Measurements from ENCODE around the gene TRPM8. TPM values are rescaled to one million over a fixed set of nuclear protein-coding genes. Genes with fewer than 3 reads are reported as not detected.

TRPM8 gene
- polyA plus RNA-seq, 4 donors: 0.30 to 0.36 TPM; not detected in 2

DNA sequence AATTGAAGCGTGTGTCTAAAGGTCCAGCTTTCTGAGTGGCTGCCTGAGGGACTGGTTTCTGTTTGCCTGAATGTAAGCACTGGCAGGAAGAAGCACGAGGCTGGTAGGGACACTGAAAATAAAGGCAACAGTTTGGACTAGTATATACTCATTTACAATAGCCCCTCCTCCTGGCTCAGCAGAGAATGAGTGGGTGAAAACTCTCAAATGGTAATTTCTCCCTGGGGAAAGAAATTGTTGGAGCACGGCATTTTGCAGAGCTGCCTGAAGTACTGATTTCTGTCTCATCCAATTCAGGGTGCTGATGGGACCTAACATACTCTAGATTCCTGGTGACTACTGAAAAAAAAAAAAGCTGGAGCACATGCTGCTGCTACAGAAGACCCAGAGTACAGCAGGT is 116.0 kb downstream of the TRPM8 start:
- DNase-seq (ENCODE audit: low read depth in 4 of 4, low spot score in 2 of 4): no peak

- DNase-seq (ENCODE audit: low read depth in 4 of 4, low spot score in 2 of 4): no peak
These were observed 116.7 kb downstream of the TRPM8 start for GRCh38 chr2:234033885-234034284.

DNA sequence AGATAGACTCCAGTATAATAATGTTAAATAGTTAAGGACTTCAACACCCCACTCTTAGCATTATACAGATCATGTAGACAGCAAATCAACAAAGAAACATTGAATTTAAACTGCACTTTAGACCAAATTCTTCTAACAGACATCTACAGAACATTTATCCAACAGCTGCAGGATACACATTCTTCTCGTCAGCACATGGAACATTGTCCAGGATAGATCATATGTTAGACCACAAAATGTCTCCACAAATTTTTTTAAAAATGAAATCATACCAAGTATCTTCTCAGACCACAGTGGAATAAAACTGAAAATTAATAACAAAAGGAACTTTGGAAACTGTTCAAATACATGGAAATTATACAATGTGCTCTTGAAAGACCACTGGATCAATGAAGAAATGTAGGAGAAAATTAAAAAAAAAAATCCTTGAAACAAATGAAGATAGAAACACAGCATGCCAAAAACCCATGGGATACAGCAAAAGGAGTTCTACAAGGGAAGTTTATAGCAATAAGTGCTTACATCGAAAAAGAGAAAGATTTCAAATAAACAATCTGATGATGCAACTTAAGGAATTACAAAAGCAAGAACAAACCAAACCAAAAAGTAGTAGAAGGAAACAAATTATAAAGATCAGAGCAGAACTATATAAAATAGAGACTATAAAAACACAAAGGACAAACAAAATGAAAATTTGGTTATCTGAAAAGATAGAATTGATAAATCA is 121.1 kb downstream of the TRPM8 start:
- no peak for DNase-seq (ENCODE audit: low read depth in 4 of 4, low spot score in 2 of 4)

GRCh38 chr2:234044157-234044556 is 127.0 kb downstream of the TRPM8 start:
- no peak for DNase-seq (ENCODE audit: low read depth in 4 of 4, low spot score in 2 of 4)

GRCh38 chr2:234046521-234046920 is 129.3 kb downstream of the TRPM8 start:
- DNase-seq (ENCODE audit: low read depth in 4 of 4, low spot score in 2 of 4): no peak

GRCh38 chr2:234047361-234047760 is 130.2 kb downstream of the TRPM8 start:
- DNase-seq (ENCODE audit: low read depth in 4 of 4, low spot score in 2 of 4): no peak

DNA sequence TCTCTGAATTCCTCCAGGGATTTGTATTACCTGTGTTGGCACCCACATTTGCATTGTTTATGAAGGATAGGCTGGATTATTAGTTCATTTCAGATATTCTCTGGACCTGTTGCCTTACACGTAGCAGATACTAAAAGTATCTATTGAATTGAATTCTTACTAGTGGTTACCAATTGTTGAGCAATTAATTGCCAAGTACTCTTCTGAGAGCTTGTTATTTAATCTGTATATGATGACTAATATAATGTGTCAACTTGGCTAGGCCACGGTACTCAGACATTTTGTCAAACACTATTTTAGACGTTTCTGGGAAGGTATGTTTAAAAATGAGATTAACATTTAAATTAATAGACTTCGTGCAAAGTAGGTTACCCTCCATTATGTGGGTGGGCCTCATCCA is 130.9 kb downstream of the TRPM8 start:
- no peak for DNase-seq (ENCODE audit: low read depth in 4 of 4, low spot score in 2 of 4)

DNA sequence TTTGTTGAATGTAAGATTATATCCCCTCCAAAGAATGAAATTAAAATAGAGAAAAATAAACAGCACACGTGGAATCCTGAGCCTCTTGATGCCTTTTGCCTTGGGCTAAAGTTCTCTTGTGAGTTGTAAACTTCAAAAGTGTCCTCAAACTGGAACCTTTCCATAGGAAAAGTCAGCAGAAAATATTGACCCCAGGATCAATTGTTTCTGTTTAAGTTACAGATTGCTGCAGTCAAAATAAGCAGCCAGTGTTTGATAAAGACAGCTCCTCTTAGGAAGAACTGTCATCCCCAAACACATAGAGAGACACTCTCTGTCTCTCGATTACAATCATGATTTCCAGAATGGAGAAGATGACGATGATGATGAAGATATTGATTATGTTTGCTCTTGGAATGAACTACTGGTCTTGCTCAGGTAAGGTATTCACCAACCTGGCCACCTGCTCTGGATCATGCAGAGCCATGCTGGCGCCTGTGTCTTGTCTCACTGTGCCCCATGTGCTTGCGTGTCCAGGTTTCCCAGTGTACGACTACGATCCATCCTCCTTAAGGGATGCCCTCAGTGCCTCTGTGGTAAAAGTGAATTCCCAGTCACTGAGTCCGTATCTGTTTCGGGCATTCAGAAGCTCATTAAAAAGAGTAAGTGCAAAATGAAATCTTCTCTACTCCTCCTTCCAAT is 133.4 kb downstream of the TRPM8 start, which contains the start of gene SPP2:
TSS of gene SPP2 (plus strand) at position 248 of the 681 bp plus-strand sequence. CDS start at position 333, 85 bp downstream.
- no peak for DNase-seq (ENCODE audit: low read depth in 4 of 4, low spot score in 2 of 4)

DNA sequence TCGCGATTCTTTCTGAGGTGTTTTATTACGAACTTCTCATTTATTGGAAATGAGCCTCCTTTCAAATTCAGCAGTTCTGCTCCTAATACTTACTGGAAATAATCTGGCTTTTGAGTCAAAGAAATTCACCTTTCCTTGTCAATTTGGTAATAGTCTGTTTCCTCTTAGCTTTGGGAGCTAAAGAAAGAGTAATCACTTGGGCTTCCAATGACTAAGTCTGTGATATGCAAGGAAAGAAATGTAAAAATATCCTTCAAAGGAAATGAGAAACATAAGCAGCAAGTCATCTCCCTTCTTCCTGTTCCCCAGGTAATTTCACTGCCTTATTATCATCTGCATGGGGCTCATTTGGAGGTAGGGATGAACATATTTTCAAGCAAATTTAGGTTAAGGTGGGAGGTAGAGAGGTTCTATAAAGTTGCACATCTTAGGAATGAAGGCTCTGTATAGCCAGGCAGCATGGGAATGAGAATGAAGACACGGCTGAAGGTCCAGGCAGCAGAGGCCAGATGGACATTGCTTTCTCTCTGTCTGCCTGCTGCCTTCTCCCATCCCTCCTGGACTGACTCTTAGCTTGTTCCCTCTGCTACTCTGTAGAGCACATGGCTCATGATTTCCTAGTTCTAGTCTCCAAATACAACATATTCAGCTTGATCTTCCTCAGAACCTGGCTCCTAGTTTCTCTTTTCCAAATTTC is 134.3 kb downstream of the TRPM8 start:
- DNase-seq (ENCODE audit: low read depth in 4 of 4, low spot score in 2 of 4): no peak

DNA sequence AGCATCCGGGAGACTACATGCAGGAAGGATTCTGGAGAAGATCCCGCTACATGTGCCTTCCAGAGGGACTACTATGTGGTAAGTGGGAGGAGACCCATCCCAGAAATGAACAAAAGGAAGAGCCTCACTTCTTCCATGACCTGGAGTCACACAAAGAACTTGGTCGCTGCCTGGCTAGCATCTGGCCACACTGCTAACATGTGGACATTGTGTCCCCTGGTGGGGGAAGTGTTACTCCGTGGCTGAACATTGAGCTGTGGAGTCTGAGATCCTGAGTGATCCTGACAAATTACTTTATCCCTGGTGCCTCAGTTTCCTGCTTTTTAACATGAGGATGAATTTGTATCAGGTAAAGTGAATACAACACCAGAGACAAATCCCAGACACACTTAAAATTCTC is 141.7 kb downstream of the TRPM8 start:
- no peak for DNase-seq (ENCODE audit: low read depth in 4 of 4, low spot score in 2 of 4)

DNA sequence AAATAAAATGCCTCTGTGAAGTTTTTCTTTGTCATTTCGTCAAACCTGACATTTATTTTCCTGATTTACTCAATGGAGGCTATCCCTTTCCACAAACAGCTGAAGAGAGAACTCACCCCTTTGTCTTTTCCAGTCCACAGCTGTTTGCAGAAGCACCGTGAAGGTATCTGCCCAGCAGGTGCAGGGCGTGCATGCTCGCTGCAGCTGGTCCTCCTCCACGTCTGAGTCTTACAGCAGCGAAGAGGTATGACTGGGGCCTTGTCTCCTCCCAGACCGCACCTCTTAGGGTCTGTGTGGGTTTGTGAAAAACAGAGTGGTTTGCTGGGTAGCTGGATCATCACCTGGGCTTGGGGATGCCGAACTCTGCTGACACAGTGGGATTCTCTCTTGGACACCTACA is 143.1 kb downstream of the TRPM8 start:
- no peak for DNase-seq (ENCODE audit: low read depth in 4 of 4, low spot score in 2 of 4)

DNA sequence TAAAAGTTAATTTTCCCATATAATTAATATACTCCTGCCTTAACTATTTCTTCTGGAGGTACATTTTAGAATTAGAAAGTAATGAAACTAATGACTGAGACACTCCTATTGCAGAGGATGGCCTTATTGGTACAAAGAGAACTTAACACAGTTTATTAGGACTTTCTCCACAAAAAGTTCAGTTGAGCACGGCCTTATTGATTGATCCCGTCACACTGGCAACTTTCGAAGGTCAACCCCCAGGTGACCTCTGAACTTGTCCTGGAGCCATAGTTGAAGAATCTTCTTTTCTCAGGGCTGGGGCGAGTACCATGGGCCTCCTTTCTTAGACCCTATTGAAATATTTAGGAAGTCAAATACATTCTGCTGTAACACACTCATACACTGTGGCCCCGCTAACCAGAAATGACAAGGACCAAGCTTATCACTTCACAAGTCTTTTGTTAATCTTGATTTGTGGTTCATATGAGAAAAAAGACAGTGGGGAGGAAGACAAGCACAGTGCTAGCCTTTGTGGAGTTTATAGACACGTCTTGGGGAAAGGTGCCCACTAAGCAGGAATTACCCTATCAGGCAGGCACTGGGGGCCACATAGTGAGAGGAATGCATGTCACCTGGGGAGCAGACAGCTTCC is 144.6 kb downstream of the TRPM8 start:
- DNase-seq (ENCODE audit: low read depth in 4 of 4, low spot score in 2 of 4): no peak

DNA sequence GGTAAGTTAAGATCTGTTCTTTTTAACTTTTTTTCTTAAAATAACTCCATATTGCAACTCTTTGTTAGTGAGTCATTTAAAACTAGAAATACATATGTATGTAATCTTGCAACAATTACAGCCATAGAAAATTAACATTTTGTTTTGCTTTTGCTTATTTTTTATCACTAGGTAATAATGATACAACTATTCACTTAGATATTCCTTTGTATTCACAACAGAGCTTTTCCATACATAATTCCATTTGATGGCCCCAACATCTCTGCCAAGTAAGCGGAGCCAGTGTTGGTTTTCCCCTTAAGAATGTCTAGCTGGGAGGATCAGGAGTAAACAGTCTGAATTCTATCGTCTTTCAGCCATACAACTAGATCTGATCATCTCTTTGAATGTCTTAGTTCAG is 149.4 kb downstream of the TRPM8 start:
- DNase-seq (ENCODE audit: low read depth in 4 of 4, low spot score in 2 of 4): no peak

Other genes with a start within 250 kb of the TRPM8 start
- gene UGT1A9, start 245.5 kb upstream of the TRPM8 start, polyA plus RNA-seq (ENCODE audit: insufficient read length in 4 of 4): 1 to 10 TPM; 4.2 to 7.3 (median 5.5) TPM
- not detected for gene UGT1A7, start 235.5 kb upstream of the TRPM8 start, polyA plus RNA-seq (ENCODE audit: insufficient read length in 4 of 4)
- 1 to 10 TPM; 1.6 to 5.5 (median 3.8) TPM for gene UGT1A6, start 224.5 kb upstream of the TRPM8 start, polyA plus RNA-seq (ENCODE audit: insufficient read length in 4 of 4)
- not detected for gene UGT1A5, start 204.5 kb upstream of the TRPM8 start, polyA plus RNA-seq (ENCODE audit: insufficient read length in 4 of 4)
- not detected for gene UGT1A4, start 198.6 kb upstream of the TRPM8 start, polyA plus RNA-seq (ENCODE audit: insufficient read length in 4 of 4)
- not detected for gene UGT1A3, start 188.3 kb upstream of the TRPM8 start, polyA plus RNA-seq (ENCODE audit: insufficient read length in 4 of 4)
- under 1 TPM; 0.11 to 0.46 (median 0.31) TPM for gene UGT1A1, start 157.1 kb upstream of the TRPM8 start, polyA plus RNA-seq (ENCODE audit: insufficient read length in 4 of 4)
- gene MROH2A, start 139.0 kb upstream of the TRPM8 start, polyA plus RNA-seq (ENCODE audit: insufficient read length in 4 of 4): under 1 TPM in 3 of 4 donors, not detected in 1; 0.09 to 0.18 (median 0.16) TPM
- gene HJURP, start 62.8 kb upstream of the TRPM8 start, polyA plus RNA-seq (ENCODE audit: insufficient read length in 4 of 4): 10 to 100 TPM; 17.3 to 26.6 (median 22.4) TPM
- gene SPP2, start 133.3 kb downstream of the TRPM8 start, polyA plus RNA-seq (ENCODE audit: insufficient read length in 4 of 4): 1 to 10 TPM in 1 of 4 donors, not detected in 3; 1.9 TPM